Measurements from ENCODE around the gene SCRT2.
"Not testable (repeated sequence)": the region's sequence is repeated elsewhere in the genome, so short reads cannot be mapped to it uniquely, and the experiment has no call there.

The SCRT2 gene

DNA sequence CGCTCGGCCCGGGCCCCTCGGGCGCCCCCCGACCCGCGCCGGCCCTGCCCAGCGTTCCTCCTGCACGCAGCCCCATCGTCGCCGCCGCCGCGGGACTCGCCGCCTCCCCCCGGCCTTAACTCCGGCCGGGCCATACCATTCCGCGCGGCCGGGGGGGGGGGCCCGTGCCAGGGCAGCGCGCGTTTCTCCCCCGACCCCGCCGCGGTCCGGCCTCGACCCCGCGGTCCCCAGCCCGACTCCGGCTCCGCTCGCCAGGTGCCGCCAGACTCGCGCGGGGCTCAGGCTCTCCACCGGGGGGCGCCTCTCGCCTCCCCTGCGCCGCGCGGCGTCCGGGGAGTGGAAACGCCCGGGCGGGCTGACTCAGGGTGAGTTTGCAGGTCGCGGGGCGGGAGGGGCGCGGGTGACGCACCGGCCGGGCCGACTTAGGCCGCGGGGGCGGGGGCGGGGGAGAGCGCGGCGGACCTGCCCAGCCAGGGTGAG, 22.5 kb downstream of the SCRT2 start, which contains the start of gene SRXN1:
SRXN1 (minus strand) TSS at position 91 of the 480 bp plus-strand sequence; CDS start at position 76, 15 bp downstream.
- peak; percentile 98 for DNase-seq (ENCODE audit: low spot score)

DNA sequence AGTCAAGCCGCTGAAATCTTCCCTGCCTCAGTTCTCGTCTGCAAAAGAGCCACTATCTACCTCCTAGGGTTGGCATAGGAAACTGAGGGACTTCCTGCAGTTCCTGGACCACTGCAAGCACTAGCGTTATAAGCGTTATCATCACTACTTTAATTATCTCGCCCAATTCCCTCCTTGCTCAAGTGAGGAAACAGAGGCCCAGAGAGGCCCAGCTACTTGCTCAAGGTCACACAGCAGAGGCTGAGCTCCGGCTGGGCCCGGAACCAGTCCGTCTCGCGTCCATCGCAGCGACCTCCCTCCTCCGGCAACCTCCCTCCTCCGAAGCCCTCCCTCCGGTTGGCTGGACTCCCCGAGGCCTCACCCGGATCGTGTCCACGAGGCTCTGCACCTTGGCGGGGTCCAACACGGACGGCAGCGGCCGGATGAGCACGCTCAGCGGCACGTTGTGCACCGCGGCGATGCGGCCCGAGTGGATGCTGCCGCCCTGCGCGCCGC, 22.9 kb downstream of the SCRT2 start:
- peak; percentile 42 for DNase-seq (ENCODE audit: low spot score)

DNA sequence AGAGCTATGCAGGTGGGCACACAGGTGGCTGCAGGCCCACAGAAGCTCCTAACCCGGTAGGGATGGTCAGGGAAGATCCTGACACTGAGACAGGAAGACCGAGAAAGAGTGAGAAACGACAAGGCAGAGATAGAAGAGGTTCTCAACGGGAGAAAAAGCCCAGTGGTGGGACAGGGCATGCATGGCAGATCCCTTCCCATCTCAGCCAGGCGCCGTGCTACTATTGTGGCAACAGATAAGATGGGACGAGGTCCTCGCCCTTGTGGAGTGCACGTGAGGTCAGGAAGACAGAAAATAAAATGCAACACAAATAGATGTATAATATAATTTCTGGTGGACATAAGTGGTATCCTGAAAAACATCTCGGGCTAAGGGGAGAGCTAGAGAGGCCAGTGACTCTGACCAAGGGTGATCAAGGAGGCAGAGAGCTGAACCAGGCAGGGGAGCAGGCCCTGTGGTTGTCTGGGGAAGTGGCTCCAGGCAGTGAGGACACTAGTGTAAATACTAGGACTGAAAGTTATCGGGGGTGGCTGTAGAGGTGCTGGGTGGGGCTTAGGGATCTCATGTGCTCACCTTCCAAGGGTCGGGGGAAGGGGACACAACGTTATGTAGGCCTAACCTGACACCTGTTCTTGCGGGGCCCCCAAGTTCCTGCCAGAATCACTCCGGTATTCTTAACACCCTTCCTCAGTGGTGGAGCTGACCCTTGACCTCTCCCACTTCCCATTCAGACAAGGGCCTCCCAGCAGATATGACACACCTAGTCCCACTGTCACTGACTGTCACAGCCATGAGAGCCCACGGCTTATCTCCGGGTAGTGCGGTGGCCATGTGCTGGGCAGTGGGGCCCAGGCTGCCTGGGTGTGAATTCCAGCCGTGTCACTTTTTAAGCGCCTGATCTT, 23.6 kb downstream of the SCRT2 start:
- DNase-seq (ENCODE audit: low spot score), result no peak

DNA sequence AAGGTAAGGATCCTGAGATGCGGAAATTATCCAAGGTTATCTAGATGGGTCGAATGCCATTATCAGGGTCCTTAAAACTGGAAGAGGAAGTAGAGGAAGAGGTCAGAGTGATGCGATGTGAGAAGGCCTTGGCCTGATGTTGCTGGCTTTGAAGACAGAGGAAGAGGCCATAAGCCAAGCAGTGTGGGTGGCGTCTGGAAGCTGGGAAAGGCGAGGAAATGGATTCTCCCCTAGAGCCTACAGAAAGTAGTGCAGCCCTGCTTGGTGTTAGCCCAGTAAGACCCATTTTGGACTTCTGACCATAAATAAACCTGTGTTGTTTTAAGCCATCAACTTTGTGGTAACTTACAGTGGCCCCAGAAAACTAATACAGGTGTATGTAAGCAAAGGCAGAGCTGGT, 24.6 kb downstream of the SCRT2 start:
- DNase-seq (ENCODE audit: low spot score), result no peak

DNA sequence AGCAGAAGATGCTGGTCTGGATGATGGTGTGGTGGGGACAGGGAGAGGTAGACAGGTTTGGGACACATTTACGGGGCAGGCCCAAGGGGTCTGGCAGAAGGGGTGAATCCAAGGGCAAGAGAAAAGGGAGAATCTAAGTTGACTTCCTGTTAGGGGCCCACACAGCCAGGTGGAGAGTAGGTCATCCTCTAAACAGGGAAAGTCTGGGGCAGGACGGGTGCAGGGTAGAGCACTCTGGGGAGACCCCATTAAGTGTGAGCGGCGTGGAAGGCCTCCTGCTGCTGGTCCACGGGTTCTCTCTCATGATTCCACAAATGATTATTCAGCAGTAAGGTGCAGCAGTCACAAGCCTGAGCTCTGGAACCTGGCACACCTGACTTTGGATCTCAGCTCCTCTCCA, 25.3 kb downstream of the SCRT2 start:
- DNase-seq (ENCODE audit: low spot score), result no peak

DNA sequence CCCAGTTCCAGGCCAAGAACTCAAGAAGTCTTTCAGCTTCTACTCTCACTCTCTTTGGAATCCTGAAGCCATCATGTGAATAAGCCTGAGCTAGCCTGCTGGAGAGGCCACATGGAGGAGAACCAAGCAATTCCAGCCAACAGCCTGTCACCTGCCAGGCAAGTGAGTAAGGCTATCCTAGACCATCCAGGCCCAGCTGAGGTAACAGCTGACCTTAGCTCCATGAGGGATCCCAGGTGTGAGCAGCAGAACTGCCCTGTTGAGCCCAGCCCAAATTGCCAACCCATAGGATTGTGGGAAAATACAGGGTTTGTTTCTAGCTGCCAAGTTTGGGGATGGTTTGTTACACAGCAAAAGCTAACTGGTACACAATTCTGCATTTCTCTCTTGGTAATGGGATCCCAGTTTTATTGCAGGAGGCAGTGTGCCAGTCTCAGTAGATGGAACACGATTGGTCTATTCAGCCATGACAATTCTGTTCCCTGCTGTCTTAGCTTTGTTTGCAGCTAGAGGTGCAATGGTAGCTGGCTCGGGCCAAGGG, 28.1 kb downstream of the SCRT2 start:
- no peak for DNase-seq (ENCODE audit: low spot score)

DNA sequence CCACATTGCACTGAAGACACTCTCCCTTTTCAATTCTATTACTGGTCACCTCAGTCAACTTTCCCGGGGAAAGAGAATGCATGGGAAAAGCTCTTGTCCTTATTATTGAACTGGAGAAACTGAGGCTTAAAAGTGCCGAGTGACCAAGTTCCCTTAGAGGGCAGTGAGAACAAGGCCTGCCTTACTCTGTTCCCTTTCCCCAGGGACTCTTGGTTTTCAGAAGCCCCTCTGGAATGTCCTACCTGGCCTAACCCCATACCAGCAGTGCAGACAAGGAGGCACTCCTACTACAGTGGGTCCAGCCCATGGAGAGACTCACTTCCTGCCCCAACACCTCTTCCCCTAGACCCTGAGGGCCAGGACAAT, 28.8 kb downstream of the SCRT2 start:
- DNase-seq (ENCODE audit: low spot score), result no peak

DNA sequence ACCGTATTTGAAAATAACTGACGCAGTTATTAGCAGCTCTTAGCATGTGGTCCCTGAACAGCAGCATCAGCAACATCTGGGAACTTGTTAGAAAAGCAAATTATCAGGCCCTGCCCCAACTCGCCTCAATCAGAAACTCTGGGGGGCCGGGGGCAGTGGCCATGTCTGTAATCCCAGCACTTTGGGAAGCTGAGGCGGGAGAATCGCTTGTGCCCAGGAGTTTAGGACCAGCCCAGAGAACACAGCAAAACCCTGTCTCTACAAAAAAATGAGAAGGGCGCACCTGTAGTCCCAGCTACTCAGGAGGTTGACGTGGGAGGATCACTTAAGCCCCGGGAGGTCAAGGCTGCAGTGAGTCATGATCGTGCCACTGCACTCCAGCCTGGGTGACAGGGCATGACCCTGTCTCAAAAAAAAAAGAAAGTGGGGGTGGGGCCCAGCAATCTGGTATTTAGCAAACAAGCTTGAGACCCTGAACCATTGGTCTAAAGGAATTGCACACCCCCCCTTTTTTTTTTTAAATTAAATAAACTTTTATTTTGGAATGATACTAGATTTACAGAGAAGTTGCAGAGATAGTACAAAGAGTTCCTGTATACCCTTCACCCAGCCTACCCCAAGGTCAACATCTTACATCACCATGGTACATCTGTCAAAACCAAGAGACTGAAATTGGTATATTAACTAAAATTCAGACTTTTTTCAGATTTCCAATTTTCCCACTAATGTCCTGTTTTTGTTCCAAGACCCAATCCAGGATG, 29.3 kb downstream of the SCRT2 start:
- DNase-seq (ENCODE audit: low spot score), result no peak

DNA sequence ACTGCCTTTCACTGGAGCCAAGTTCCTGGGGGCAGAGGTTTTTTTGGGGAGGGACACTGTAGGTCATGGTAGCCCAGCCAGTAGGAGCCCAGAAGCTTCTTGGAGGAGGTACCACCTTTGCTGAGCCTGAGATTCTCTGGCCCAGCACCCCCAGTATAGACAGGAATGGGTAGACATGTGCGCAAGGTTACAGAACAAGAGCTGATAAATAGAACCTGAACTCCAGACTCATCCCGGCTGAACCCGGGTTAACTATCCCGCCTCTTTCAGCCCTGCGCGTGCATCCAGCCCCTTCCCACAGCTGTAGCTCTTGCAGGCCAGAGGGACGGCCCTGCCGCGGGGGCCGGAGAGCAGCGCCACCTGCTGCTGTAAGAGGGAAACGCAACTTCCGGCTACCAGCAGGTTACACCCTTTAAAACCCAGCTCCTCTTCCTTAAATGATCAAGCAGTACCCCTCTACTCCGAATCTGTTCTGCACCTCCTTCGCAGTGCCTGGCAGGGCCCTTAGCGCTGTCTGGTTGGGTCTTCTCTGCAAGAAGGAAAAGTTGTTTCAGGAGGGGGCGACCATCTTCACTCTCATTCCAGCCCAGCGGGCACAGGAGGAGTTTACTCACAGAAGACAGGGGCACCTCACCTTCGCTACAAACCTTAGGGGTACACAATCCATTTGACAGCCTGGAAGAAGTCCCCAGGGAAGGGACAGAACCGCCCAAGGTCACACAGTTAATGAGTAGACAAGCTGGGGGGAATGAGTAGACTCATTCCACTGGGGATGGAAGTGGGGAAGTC, 30.1 kb downstream of the SCRT2 start:
- DNase-seq (ENCODE audit: low spot score), result peak; percentile 89

DNA sequence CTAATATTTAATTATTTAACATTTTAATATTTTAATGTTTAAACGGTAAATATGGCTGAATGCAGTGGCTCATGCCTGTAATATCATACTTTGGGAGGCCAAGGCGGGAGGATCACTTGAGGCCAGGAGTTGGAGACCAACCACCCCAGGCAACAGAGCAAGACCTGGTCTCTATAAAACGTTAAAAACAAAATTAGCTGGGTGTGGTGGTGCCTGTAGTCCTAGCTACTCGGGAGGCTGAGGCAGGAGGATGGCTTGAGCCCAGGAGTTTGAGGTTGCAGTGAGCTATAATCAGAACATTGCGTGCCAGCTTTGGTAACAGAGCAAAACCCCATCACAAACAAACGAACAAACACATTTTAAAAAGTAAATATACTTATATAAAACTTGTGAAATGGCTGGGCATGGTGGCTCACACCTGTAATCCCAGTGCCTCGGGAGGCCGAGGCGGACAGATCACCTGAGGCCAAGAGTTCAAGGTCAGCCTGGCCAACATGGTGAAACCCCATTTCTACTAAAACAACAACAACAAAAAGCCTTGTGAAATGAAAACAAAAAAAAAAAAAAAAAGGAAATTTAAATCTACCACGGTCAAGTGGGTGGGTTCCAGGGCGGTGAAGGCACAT, 30.8 kb downstream of the SCRT2 start:
- DNase-seq (ENCODE audit: low spot score), result no peak

DNA sequence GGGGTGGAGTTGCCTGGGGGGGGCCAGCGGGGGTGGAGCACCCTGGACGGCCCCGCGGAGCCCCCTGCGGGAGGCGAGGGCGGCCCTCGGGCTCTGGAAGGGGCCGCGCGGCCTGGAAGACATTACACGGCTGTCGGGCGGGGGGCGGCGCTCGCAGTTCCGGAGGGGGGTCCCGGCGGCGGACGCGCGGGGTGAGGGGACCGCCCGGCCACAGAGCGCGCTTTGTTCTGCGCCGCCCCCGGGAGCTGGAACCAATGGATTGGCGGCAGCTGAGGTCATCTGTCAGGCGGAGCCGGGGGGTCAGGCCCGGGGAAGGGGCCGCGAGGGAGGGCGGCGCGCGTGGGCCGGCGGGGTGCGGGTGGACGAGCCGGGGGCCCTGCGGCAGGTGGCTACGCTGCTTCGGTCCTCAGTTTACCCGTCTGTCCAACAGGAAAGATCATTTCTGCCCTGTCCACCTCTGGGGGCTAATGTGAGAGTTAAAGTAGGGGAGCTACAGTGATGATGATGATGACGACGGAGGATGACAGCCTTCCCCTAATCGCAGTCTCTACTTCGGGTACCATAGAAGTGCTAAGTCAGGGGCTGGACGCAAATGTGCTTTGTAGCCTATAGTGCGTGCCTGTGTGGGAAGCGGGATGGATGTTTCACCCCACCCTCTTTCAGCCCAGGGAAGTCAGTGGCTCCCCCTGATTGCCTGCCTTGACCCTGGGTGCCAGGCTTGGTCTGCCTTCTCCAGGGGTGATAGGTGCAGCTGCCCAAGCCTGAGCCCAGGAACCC, 33.0 kb downstream of the SCRT2 start:
- DNase-seq (ENCODE audit: low spot score), result peak; percentile 48

DNA sequence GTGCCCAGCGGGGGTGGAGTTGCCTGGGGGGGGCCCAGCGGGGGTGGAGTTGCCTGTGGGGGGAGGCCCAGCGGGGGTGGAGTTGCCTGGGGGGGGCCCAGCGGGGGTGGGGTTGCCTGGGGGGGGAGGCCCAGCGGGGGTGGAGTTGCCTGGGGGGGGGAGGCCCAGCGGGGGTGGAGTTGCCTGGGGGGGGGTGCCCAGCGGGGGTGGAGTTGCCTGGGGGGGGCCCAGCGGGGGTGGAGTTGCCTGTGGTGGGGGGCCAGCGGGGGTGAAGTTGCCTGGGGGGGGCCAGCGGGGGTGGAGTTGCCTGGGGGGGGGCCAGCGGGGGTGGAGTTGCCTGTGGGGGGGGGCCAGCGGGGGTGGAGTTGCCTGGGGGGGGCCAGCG, 33.6 kb downstream of the SCRT2 start:
- DNase-seq (ENCODE audit: low spot score), result not testable (repeated sequence)

DNA sequence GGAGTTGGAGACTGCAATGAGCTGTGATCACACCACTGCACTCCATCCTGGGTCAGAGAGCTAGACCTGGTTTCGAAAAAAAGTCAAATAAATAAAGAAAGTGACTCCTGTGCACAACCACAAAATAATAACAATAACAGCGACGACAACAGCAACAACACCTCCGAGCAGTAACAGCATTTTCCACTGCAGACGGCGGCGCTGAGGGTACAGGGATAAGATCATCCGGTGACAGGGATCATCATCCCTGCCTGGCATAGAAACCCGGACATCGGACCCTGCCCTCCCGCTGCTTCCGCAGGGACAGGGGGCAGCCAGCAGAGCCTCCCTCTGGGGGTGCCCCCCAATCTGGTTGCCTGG, 34.1 kb downstream of the SCRT2 start:
- DNase-seq (ENCODE audit: low spot score), result no peak

DNA sequence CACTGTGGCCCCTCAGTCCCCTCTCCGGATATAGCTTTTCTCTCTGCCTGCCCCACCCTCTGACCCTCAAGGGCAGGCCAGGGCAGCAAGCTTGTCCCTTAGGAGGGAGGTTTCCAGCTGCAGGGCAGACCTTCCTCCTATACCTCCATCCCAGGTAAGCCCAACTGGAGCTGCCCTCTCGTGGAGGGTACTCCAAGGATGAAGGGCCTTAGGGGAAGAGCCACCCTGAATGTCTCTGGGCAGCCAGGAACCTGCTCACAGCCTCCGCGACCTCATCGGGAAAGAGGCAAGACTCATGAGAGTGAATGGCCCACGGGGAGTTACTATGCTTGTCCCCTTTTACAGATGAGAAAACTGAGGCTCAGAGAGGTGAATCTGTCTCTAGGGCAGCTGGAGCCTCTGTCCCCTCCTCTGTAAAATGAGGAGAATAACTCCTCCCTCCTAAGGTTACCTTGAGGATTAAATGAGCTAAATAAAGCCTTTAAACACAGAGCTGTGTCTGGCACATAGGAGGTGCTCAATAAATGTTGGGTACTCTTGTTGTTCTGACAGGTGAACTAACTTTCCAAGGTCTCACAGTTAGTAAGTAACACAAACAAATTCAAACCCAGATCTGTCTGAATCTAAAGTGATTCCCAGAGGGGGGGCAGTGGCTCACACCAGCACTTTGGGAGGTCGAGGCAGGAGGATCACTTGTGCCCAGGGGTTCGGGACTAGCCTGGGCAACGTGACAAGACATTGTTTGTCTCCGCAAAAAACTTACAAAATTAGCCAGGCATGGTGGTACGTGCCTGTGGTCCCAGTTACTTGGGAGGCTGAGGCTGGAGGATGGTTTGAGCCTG, 34.7 kb downstream of the SCRT2 start:
- no peak for DNase-seq (ENCODE audit: low spot score)

DNA sequence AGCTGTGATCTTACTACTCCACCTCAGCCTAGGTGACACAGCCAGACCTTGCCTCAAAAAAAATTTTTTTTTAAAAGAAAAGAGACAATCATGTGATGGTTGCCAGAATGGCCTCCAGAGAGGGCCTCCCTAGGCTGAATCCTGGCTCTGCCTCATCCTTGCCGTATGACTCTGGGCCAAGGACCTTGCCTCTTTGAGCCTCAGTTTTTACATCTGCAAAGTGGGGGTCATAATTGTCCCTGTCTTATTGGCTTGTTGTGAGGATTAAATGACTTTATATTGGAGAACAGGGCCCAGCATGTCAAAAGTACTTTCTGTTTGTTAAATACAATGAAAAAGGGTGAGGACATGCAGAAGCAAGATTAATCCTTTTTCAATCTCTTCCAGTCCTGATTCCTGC, 37.0 kb downstream of the SCRT2 start:
- DNase-seq (ENCODE audit: low spot score), result no peak

DNA sequence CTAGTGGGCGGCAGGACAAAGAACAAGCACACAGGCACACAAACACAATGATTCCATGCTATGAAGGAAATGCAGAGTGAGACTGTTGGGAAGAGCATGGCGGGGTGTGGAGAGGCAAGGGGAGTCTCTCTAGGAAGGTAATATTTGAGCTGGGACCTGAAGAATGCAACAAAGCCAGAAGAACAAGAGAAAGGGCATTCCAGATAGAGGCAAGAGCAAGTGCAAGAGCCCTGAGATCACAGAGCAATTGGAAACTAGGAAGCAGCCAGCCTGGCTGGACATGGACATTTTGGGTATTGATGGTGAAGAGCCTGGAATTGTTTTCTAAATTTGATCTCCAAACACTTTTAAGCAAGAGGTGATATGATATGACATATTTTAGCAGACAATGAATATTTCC, 38.0 kb downstream of the SCRT2 start:
- no peak for DNase-seq (ENCODE audit: low spot score)

DNA sequence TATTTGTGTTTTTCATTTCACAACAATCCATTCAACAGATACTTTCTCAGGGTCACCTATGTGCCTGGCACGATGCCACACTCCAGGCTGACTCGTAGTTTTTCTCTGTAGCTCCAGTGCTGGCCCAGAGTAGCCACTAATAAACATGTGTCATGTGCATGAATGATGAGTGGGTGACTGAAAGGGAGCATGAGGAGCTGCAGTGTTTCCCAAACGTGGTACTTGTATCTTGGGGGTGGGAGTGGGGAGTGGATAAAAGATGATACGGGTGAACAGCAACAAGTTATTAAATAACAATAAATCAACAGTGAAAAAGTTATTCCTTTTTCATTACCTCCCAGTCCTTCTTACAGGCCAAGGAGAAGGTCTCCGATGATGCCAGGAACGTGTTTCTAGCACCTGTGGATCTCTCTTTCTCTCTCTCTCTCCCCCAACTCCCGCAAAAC, 39.7 kb downstream of the SCRT2 start:
- no peak for DNase-seq (ENCODE audit: low spot score)

DNA sequence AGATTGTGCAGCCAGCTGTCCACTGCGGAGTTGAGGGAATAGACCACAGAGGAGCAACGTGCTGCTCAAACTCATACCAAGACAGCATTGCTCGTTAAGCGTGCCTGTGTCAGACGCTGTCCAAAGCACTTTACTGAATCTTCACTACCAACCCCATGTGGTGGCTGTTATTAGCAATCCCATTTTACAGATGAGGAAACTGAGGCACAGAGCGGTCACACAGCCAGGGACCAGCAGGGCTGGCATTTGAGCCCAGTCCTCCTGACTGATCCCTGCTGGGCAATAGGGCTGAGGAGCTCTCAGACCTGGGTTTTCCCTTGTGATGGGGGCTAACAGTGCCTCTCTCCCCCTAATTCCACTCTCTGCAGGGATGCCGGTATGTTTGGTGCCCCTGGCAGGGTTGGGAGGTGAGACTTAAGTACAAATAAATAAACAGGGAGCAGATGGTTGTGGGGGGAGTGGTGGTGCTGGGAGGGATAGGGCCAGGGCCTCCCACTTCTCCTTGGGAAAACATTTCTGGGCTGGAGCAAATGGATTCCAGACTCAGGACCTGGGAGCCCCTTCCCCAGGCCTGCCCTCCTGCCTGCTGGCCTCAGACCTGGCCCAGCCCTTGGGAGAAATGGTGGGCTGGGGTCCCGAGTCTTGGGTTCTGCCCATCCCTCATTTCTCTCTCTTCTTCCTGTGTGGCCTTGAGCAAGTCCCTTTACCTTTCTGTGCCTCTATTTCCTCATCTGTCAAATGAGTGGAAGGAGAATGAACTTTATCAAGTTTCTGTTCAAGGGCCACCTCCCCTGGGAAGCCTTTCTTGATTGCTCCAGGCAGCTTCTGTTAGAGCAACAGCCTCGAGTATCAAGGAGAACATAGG, 40.3 kb downstream of the SCRT2 start:
- no peak for DNase-seq (ENCODE audit: low spot score)
